Measurements from ENCODE around the gene MYL9.

The MYL9 gene

GRCh38 chr20:36585410-36586125 is 44.2 kb downstream of the MYL9 start:
- no peak for DNase-seq

- DNase-seq, result no peak
Observed at GRCh38 chr20:36587388-36588070, 46.2 kb downstream of the MYL9 start.

GRCh38 chr20:36591281-36591680 is 50.0 kb downstream of the MYL9 start:
- no peak for DNase-seq

GRCh38 chr20:36591854-36592641 is 50.7 kb downstream of the MYL9 start:
- DNase-seq, result no peak

GRCh38 chr20:36593347-36593929 is 52.1 kb downstream of the MYL9 start:
- DNase-seq, result no peak

GRCh38 chr20:36599912-36600345 is 58.6 kb downstream of the MYL9 start:
- DNase-seq, result peak; percentile 82
